Liver (tissue), 9 donors: ENCODE data around the gene TARS3. TPM values are rescaled to one million over a fixed set of nuclear protein-coding genes. Genes with fewer than 3 reads are reported as not detected.

Experiments
- DNase-seq: peaks from one replicate; pipeline ENCODE4 v3.0.0-alpha.2; 2017; ENCODE audit warnings: low spot score
- H3K27ac ChIP-seq, 2 donors: one replicate each; pipeline ENCODE4 v1.7.0; 2013; ENCODE audit warnings: inconsistent platforms in 2 of 2, low read length in 2 of 2, control low read depth in 1 of 2, low read depth in 1 of 2, mild to moderate bottlenecking in 1 of 2
- H3K27me3 ChIP-seq, 4 donors: one replicate each; pipeline versions ENCODE4 v1.6.1 to v1.7.0; 2013; ENCODE audit warnings: low read length in 3 of 4, inconsistent platforms in 1 of 4, mild to moderate bottlenecking in 1 of 4, moderate library complexity in 1 of 4; ENCODE audit not compliant: control insufficient read depth in 4 of 4, insufficient read depth in 4 of 4
- H3K36me3 ChIP-seq, 4 donors: one replicate each; pipeline versions ENCODE4 v1.6.1 to v1.7.0; 2013; ENCODE audit warnings: low read length in 3 of 4, mild to moderate bottlenecking in 3 of 4, low read depth in 1 of 4, moderate library complexity in 1 of 4; ENCODE audit not compliant: control insufficient read depth in 4 of 4, insufficient read depth in 3 of 4
- H3K4me1 ChIP-seq, 4 donors: one replicate each; pipeline versions ENCODE4 v1.6.1 to v1.7.0; 2013; ENCODE audit warnings: low read length in 3 of 4, mild to moderate bottlenecking in 3 of 4, moderate library complexity in 1 of 4; ENCODE audit not compliant: control insufficient read depth in 4 of 4, insufficient read depth in 4 of 4
- H3K4me3 ChIP-seq, 3 donors: one replicate each; pipeline versions ENCODE4 v1.6.1 to v1.7.0; 2013; ENCODE audit warnings: low read length in 3 of 3, control low read depth in 1 of 3, low read depth in 1 of 3, mild to moderate bottlenecking in 1 of 3
- H3K9ac ChIP-seq, 2 donors: one replicate each; pipeline ENCODE4 v1.7.0; 2013; ENCODE audit warnings: low read length in 2 of 2, mild to moderate bottlenecking in 2 of 2, moderate library complexity in 2 of 2, control low read depth in 1 of 2, low read depth in 1 of 2
- H3K9me3 ChIP-seq, 4 donors: one replicate each; pipeline versions ENCODE4 v1.6.1 to v1.7.0; 2013; ENCODE audit warnings: low read length in 3 of 4; ENCODE audit not compliant: control insufficient read depth in 4 of 4
- EGR1 ChIP-seq, 2 donors: IDR thresholded peaks; 2 replicates each; pipeline ENCODE4 v1.6.1; 2016 to 2018; ENCODE audit warnings: antibody characterized with exemption in 2 of 2, low read depth in 2 of 2
- FOXA1 ChIP-seq: IDR thresholded peaks from 2 replicates; pipeline ENCODE4 v1.6.1; 2016; ENCODE audit warnings: antibody characterized with exemption
- FOXA2 ChIP-seq: IDR thresholded peaks from 2 replicates; pipeline ENCODE4 v1.6.1; 2016; ENCODE audit warnings: antibody characterized with exemption
- GABPA ChIP-seq, 2 donors: IDR thresholded peaks in 1 of 2; conservative IDR thresholded peaks in 1 of 2; 2 replicates each; pipeline ENCODE4 v1.6.1; 2016; ENCODE audit warnings: antibody characterized with exemption in 2 of 2, mild to moderate bottlenecking in 1 of 2, moderate library complexity in 1 of 2
- HNF4A ChIP-seq, 2 donors: conservative IDR thresholded peaks; 2 replicates each; pipeline ENCODE4 v1.6.1; 2016; ENCODE audit warnings: antibody characterized with exemption in 2 of 2, mild to moderate bottlenecking in 2 of 2
- HNF4G ChIP-seq: IDR thresholded peaks from 2 replicates; pipeline ENCODE4 v1.6.1; 2016; ENCODE audit warnings: antibody characterized with exemption
- JUND ChIP-seq, 2 donors: IDR thresholded peaks; 2 replicates each; pipeline ENCODE4 v1.6.1; 2016; ENCODE audit warnings: antibody characterized with exemption in 2 of 2
- NR2F2 ChIP-seq: IDR thresholded peaks from 2 replicates; pipeline ENCODE4 v1.6.1; 2016; ENCODE audit warnings: antibody characterized with exemption
- RAD21 ChIP-seq, 2 donors: IDR thresholded peaks; 2 replicates each; pipeline ENCODE4 v1.6.1; 2016; ENCODE audit warnings: antibody characterized with exemption in 2 of 2, mild to moderate bottlenecking in 2 of 2
- RXRA ChIP-seq, 2 donors: IDR thresholded peaks; 2 replicates each; pipeline ENCODE4 v1.6.1; 2017 to 2018; ENCODE audit warnings: antibody characterized with exemption in 2 of 2, mild to moderate bottlenecking in 1 of 2
- SP1 ChIP-seq: IDR thresholded peaks from 2 replicates; pipeline ENCODE4 v1.6.1; 2018; ENCODE audit warnings: antibody characterized with exemption, mild to moderate bottlenecking
- TAF1 ChIP-seq: conservative IDR thresholded peaks from 2 replicates; pipeline ENCODE4 v1.6.1; 2016; ENCODE audit warnings: antibody characterized with exemption, mild to moderate bottlenecking
- WGBS: extraction: QIAGEN DNeasy Blood & Tissue Kit; methylation state at CpG from one replicate; pipeline ENCODE4 v1.1.7; 2013; 5-methylcytosine and 5-hydroxymethylcytosine counted together
- polyA plus RNA-seq, 2 donors: library from polyadenylated mRNA; stranded (reverse) in 1 of 2; unstranded in 1 of 2; fragments of 200-250 nt in 1 of 2; fragments of >200 nt in 1 of 2; fragmentation: Nextera tagmentation in 1 of 2; extraction: Ambion mirVana in 1 of 2; gene quantifications; one replicate each; pipeline versions ENCODE4 v1.2.1 to v1.2.3, GENCODE V29; 2013 to 2015
- total RNA-seq, 2 donors: library from RNA; depleted of rRNA; stranded (reverse); fragments of >200 nt; gene quantifications; one replicate each; pipeline ENCODE4 v1.2.3, GENCODE V29; 2014
- TF ChIP-seq, protein P1 (sequence below): IDR thresholded peaks from 2 replicates; pipeline ENCODE4 v1.6.1; 2016; ENCODE audit warnings: antibody characterized with exemption
- TF ChIP-seq, protein P2 (sequence below): IDR thresholded peaks from 2 replicates; pipeline ENCODE4 v1.6.1; 2016; ENCODE audit warnings: antibody characterized with exemption, mild to moderate bottlenecking
- TF ChIP-seq, protein P3 (sequence below): IDR thresholded peaks from 2 replicates; pipeline ENCODE4 v1.6.1; 2016; ENCODE audit warnings: antibody characterized with exemption
- TF ChIP-seq, protein P4 (sequence below): fragments of 150-350 bp; IDR thresholded peaks from 2 replicates; pipeline ENCODE4 v1.5.1; 2017; ENCODE audit warnings: improper control_type of control experiment, low read depth, low read length; ENCODE audit not compliant: missing input control
- donor health status: healthy.
- donor health status: healthy.
- donor health status: healthy.
- donor health status: healthy.
- donor health status: healthy.

TARS3 gene
- total and polyA plus RNA-seq, 4 donors = 2.3 to 7.8 (median 4.0) TPM

DNA sequence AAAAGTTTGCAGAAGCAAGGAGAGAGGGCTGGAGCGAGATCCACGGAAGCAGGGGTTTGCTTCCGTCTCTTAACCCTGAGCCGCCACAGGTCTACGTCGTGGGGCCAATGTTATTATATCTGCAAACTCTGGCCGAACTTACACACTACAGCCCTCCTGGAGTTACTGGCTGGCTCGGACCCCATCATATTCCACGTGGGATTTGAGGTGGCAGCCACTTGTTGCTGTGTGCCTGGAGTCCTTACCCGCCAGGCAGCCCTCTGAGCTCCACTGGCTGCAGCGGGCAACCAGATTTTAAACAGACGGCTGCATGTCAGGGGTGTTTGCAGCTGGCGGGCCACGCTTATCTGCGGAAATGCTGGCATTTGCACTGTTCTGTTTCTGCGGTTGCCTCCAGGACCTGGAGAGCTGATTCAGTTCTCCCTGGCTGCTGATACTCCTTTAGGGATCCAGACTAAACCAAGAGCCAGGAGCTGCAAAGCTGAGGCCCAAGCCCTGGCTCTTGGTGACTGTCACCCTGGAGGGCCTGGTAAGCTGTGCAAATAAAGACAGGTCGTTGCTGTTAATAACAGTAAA lies 106.8 kb downstream of the TARS3 start:
- Histone ChIP-seq H3K4me1 (peaks cover 4 to 39% (median 23%) of the 10 kb centered on the region in 4 donors), H3K4me3 (no peak overlapping the region), H3K27me3 (no peaks in the 10 kb centered on the region), H3K9ac (no peak overlapping the region), H3K9me3 (no peaks in the 10 kb centered on the region), H3K36me3 (no peaks in the 10 kb centered on the region), H3K27ac (no peak overlapping the region)
- WGBS = 94% methylated on average over 17 of the region's 17 CpGs
- TF ChIP-seq SP1 (no peak), NR2F2 (no peak), RAD21 (IDR thresholded peaks at IDR 0.05) (no peak), GABPA (IDR thresholded peaks at IDR 0.05 in 1 of 2, conservative IDR thresholded peaks at IDR 0.05 in 1 of 2) (no peak), FOXA2 (no peak), FOXA1 (no peak), JUND (IDR thresholded peaks at IDR 0.05) (no peak), EGR1 (IDR thresholded peaks at IDR 0.05; ENCODE audit: low read depth in 2 of 2) (no peak), HNF4G (no peak)
- TF ChIP-seq, protein P1, sequence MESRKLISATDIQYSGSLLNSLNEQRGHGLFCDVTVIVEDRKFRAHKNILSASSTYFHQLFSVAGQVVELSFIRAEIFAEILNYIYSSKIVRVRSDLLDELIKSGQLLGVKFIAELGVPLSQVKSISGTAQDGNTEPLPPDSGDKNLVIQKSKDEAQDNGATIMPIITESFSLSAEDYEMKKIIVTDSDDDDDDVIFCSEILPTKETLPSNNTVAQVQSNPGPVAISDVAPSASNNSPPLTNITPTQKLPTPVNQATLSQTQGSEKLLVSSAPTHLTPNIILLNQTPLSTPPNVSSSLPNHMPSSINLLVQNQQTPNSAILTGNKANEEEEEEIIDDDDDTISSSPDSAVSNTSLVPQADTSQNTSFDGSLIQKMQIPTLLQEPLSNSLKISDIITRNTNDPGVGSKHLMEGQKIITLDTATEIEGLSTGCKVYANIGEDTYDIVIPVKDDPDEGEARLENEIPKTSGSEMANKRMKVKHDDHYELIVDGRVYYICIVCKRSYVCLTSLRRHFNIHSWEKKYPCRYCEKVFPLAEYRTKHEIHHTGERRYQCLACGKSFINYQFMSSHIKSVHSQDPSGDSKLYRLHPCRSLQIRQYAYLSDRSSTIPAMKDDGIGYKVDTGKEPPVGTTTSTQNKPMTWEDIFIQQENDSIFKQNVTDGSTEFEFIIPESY = no peak
- TF ChIP-seq, protein P2, sequence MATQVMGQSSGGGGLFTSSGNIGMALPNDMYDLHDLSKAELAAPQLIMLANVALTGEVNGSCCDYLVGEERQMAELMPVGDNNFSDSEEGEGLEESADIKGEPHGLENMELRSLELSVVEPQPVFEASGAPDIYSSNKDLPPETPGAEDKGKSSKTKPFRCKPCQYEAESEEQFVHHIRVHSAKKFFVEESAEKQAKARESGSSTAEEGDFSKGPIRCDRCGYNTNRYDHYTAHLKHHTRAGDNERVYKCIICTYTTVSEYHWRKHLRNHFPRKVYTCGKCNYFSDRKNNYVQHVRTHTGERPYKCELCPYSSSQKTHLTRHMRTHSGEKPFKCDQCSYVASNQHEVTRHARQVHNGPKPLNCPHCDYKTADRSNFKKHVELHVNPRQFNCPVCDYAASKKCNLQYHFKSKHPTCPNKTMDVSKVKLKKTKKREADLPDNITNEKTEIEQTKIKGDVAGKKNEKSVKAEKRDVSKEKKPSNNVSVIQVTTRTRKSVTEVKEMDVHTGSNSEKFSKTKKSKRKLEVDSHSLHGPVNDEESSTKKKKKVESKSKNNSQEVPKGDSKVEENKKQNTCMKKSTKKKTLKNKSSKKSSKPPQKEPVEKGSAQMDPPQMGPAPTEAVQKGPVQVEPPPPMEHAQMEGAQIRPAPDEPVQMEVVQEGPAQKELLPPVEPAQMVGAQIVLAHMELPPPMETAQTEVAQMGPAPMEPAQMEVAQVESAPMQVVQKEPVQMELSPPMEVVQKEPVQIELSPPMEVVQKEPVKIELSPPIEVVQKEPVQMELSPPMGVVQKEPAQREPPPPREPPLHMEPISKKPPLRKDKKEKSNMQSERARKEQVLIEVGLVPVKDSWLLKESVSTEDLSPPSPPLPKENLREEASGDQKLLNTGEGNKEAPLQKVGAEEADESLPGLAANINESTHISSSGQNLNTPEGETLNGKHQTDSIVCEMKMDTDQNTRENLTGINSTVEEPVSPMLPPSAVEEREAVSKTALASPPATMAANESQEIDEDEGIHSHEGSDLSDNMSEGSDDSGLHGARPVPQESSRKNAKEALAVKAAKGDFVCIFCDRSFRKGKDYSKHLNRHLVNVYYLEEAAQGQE = no peak
- TF ChIP-seq, protein P3, sequence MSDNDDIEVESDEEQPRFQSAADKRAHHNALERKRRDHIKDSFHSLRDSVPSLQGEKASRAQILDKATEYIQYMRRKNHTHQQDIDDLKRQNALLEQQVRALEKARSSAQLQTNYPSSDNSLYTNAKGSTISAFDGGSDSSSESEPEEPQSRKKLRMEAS = no peak
- DNase-seq = no peak

DNA sequence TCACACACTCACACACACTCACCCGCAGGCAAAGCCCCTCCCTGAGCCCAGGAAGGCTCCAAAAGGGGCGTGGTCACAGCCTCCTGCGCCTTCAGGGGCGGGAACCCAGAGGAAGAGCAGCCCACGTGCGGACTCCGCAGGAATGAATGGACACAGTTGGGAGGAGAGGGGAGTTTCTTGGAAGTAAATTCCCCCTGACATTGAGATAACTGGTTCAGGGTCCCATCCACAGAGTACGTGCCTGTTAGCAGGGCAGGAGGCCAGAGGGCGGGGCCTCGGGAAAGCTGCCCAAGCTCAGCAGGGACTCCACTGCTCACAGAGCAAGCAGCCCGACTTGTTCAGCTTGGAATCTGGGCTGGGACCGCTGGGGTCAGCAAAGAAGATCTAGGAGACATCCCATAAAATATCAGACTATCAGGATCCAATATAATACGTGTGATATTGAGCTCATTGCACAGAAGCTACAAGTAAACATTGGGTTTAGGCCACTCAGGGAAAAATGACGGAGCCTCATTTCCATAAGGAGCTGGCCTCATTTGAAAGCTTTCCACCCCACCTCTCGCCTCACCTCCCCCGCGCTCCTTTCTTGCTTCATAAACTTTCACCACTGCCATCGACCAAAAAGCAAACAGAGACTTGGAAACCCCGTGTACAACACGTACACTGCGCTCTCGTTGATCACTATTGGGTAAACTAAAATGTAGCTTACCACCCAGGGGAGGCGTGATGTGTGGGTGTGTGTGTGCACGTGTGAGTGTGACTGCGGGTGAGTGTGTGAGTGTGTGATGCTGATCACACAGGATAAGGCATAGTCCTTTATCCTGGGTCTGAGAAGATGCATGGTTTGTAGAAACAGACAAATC lies 108.1 kb downstream of the TARS3 start:
- Histone ChIP-seq H3K27me3 (no peaks in the 10 kb centered on the region), H3K4me3 (no peak overlapping the region), H3K27ac (peak overlapping the region; percentile 85 to 88), H3K4me1 (peaks cover 4 to 39% (median 23%) of the 10 kb centered on the region in 4 donors), H3K9ac (peak overlapping the region; percentile 18 to 51), H3K9me3 (no peaks in the 10 kb centered on the region), H3K36me3 (no peaks in the 10 kb centered on the region)
- 16% methylated on average over 25 of the region's 25 CpGs for WGBS
- no peak for DNase-seq
- TF ChIP-seq RXRA (IDR thresholded peaks at IDR 0.05) = peak; percentile 76 to 89
- TF ChIP-seq, protein P4, sequence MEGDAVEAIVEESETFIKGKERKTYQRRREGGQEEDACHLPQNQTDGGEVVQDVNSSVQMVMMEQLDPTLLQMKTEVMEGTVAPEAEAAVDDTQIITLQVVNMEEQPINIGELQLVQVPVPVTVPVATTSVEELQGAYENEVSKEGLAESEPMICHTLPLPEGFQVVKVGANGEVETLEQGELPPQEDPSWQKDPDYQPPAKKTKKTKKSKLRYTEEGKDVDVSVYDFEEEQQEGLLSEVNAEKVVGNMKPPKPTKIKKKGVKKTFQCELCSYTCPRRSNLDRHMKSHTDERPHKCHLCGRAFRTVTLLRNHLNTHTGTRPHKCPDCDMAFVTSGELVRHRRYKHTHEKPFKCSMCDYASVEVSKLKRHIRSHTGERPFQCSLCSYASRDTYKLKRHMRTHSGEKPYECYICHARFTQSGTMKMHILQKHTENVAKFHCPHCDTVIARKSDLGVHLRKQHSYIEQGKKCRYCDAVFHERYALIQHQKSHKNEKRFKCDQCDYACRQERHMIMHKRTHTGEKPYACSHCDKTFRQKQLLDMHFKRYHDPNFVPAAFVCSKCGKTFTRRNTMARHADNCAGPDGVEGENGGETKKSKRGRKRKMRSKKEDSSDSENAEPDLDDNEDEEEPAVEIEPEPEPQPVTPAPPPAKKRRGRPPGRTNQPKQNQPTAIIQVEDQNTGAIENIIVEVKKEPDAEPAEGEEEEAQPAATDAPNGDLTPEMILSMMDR = no peak
- TF ChIP-seq, protein P1 = peak; percentile 85
- TF ChIP-seq, protein P3 = peak; percentile 76
- TF ChIP-seq FOXA1 = peak; percentile 81
- no peak for TF ChIP-seq HNF4G
- peak; percentile 87 for TF ChIP-seq FOXA2
- TF ChIP-seq GABPA (IDR thresholded peaks at IDR 0.05 in 1 of 2, conservative IDR thresholded peaks at IDR 0.05 in 1 of 2) = no peak
- peak; percentile 63 to 84 for TF ChIP-seq HNF4A (conservative IDR thresholded peaks at IDR 0.05)
- no peak for TF ChIP-seq TAF1
- peak; percentile 30 to 40 for TF ChIP-seq RAD21 (IDR thresholded peaks at IDR 0.05)
